ENCODE measurements around the gene TSFM. TPM values are rescaled to one million over a fixed set of nuclear protein-coding genes. Genes with fewer than 3 reads are reported as not detected.

Gene TSFM
- total and polyA plus RNA-seq, 2 of the 13 experiments (the other 11 are each of a cell fraction or from before 2014, with no cell fraction given), result 29.8 to 68.3 TPM

DNA sequence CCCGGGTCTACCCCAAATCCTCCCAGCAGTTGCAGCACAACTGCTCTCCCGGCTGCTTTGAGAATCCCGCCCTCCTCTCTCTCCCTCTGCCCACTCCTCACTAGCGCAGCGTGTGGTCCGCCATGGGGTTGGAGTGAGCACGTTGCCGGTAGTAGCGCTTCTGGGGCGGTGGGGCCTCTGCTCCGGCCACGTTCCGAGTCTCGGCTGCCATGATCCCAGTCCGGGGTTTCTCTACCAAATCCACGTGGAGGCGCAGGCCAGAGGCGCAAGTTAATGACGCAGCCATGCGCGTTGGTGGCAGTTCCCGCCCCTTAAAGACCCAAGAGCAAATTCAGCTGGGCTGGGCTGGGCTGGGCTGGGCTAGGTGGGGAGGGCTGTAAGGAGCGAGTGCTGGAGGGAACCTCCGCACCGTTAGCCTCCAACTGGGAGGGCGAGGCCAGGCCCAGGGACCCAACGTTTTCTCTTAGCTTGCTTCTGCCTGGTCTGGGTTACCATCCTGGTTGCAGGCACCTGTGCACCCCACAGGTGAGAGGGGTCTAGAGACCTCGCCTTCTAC lies 10.6 kb upstream of the TSFM start, which contains the start of gene METTL1 (continued):
- TF ChIP-seq, protein P1, sequence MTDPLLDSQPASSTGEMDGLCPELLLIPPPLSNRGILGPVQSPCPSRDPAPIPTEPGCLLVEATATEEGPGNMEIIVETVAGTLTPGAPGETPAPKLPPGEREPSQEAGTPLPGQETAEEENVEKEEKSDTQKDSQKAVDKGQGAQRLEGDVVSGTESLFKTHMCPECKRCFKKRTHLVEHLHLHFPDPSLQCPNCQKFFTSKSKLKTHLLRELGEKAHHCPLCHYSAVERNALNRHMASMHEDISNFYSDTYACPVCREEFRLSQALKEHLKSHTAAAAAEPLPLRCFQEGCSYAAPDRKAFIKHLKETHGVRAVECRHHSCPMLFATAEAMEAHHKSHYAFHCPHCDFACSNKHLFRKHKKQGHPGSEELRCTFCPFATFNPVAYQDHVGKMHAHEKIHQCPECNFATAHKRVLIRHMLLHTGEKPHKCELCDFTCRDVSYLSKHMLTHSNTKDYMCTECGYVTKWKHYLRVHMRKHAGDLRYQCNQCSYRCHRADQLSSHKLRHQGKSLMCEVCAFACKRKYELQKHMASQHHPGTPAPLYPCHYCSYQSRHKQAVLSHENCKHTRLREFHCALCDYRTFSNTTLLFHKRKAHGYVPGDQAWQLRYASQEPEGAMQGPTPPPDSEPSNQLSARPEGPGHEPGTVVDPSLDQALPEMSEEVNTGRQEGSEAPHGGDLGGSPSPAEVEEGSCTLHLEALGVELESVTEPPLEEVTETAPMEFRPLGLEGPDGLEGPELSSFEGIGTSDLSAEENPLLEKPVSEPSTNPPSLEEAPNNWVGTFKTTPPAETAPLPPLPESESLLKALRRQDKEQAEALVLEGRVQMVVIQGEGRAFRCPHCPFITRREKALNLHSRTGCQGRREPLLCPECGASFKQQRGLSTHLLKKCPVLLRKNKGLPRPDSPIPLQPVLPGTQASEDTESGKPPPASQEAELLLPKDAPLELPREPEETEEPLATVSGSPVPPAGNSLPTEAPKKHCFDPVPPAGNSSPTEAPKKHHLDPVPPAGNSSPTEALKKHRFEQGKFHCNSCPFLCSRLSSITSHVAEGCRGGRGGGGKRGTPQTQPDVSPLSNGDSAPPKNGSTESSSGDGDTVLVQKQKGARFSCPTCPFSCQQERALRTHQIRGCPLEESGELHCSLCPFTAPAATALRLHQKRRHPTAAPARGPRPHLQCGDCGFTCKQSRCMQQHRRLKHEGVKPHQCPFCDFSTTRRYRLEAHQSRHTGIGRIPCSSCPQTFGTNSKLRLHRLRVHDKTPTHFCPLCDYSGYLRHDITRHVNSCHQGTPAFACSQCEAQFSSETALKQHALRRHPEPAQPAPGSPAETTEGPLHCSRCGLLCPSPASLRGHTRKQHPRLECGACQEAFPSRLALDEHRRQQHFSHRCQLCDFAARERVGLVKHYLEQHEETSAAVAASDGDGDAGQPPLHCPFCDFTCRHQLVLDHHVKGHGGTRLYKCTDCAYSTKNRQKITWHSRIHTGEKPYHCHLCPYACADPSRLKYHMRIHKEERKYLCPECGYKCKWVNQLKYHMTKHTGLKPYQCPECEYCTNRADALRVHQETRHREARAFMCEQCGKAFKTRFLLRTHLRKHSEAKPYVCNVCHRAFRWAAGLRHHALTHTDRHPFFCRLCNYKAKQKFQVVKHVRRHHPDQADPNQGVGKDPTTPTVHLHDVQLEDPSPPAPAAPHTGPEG (CRISPR knock-in tag; IDR thresholded peaks at IDR 0.05), result no peak; the same call in 1 of the 2 replicates
- TF ChIP-seq, protein P2, sequence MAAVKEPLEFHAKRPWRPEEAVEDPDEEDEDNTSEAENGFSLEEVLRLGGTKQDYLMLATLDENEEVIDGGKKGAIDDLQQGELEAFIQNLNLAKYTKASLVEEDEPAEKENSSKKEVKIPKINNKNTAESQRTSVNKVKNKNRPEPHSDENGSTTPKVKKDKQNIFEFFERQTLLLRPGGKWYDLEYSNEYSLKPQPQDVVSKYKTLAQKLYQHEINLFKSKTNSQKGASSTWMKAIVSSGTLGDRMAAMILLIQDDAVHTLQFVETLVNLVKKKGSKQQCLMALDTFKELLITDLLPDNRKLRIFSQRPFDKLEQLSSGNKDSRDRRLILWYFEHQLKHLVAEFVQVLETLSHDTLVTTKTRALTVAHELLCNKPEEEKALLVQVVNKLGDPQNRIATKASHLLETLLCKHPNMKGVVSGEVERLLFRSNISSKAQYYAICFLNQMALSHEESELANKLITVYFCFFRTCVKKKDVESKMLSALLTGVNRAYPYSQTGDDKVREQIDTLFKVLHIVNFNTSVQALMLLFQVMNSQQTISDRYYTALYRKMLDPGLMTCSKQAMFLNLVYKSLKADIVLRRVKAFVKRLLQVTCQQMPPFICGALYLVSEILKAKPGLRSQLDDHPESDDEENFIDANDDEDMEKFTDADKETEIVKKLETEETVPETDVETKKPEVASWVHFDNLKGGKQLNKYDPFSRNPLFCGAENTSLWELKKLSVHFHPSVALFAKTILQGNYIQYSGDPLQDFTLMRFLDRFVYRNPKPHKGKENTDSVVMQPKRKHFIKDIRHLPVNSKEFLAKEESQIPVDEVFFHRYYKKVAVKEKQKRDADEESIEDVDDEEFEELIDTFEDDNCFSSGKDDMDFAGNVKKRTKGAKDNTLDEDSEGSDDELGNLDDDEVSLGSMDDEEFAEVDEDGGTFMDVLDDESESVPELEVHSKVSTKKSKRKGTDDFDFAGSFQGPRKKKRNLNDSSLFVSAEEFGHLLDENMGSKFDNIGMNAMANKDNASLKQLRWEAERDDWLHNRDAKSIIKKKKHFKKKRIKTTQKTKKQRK (IDR thresholded peaks at IDR 0.05; ENCODE audit: low read length), result no peak
- TF ChIP-seq ZBTB21 (CRISPR knock-in tag; IDR thresholded peaks at IDR 0.05) (no peak; the same call in 1 of the 2 replicates), ZNF160 (CRISPR knock-in tag; IDR thresholded peaks at IDR 0.05) (no peak), ZNF460 (CRISPR knock-in tag; IDR thresholded peaks at IDR 0.05; ENCODE audit: borderline replicate concordance) (no peak; the same call in 1 of the 2 replicates), THYN1 (CRISPR knock-in tag; IDR thresholded peaks at IDR 0.05; ENCODE audit: borderline replicate concordance, low read depth) (no peak), ZNF260 (CRISPR knock-in tag; IDR thresholded peaks at IDR 0.05; ENCODE audit: borderline replicate concordance, low read depth) (no peak), NKX3-1 (CRISPR knock-in tag; IDR thresholded peaks at IDR 0.05) (peak; percentile 76; the same call in 1 of the 2 replicates), SALL1 (CRISPR knock-in tag; IDR thresholded peaks at IDR 0.05) (peak; percentile 93)
- TF ChIP-seq, protein P3, sequence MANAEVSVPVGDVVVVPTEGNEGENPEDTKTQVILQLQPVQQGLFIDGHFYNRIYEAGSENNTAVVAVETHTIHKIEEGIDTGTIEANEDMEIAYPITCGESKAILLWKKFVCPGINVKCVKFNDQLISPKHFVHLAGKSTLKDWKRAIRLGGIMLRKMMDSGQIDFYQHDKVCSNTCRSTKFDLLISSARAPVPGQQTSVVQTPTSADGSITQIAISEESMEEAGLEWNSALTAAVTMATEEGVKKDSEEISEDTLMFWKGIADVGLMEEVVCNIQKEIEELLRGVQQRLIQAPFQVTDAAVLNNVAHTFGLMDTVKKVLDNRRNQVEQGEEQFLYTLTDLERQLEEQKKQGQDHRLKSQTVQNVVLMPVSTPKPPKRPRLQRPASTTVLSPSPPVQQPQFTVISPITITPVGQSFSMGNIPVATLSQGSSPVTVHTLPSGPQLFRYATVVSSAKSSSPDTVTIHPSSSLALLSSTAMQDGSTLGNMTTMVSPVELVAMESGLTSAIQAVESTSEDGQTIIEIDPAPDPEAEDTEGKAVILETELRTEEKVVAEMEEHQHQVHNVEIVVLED (CRISPR knock-in tag; IDR thresholded peaks at IDR 0.05; ENCODE audit: borderline replicate concordance), result peak; percentile 85
- TF ChIP-seq, protein P4, sequence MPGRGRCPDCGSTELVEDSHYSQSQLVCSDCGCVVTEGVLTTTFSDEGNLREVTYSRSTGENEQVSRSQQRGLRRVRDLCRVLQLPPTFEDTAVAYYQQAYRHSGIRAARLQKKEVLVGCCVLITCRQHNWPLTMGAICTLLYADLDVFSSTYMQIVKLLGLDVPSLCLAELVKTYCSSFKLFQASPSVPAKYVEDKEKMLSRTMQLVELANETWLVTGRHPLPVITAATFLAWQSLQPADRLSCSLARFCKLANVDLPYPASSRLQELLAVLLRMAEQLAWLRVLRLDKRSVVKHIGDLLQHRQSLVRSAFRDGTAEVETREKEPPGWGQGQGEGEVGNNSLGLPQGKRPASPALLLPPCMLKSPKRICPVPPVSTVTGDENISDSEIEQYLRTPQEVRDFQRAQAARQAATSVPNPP (CRISPR knock-in tag; IDR thresholded peaks at IDR 0.05), result no peak; the same call in none of the 2 replicates
- TF ChIP-seq, protein P5, sequence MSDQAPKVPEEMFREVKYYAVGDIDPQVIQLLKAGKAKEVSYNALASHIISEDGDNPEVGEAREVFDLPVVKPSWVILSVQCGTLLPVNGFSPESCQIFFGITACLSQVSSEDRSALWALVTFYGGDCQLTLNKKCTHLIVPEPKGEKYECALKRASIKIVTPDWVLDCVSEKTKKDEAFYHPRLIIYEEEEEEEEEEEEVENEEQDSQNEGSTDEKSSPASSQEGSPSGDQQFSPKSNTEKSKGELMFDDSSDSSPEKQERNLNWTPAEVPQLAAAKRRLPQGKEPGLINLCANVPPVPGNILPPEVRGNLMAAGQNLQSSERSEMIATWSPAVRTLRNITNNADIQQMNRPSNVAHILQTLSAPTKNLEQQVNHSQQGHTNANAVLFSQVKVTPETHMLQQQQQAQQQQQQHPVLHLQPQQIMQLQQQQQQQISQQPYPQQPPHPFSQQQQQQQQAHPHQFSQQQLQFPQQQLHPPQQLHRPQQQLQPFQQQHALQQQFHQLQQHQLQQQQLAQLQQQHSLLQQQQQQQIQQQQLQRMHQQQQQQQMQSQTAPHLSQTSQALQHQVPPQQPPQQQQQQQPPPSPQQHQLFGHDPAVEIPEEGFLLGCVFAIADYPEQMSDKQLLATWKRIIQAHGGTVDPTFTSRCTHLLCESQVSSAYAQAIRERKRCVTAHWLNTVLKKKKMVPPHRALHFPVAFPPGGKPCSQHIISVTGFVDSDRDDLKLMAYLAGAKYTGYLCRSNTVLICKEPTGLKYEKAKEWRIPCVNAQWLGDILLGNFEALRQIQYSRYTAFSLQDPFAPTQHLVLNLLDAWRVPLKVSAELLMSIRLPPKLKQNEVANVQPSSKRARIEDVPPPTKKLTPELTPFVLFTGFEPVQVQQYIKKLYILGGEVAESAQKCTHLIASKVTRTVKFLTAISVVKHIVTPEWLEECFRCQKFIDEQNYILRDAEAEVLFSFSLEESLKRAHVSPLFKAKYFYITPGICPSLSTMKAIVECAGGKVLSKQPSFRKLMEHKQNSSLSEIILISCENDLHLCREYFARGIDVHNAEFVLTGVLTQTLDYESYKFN (CRISPR knock-in tag; conservative IDR thresholded peaks at IDR 0.05), result peak; percentile 75
